Left lung (tissue), 10 donors: ENCODE results near the gene GCNT4. TPM values are rescaled to one million over a fixed set of nuclear protein-coding genes. Genes with fewer than 3 reads are reported as not detected.

Experiments
- ATAC-seq: fragments of 200-7000 bp; cut with Tn5 transposase; one replicate; pipeline ENCODE4 v1.9.1; 2020; ENCODE audit warnings: moderate library complexity
- DNase-seq, 4 donors: peaks; one replicate each; pipeline ENCODE4 v3.0.0-alpha.2; 2013 to 2020
- H3K27ac ChIP-seq, 2 donors: fragments of 200-600 bp; sonication (generic) in 1 of 2; one replicate each; pipeline versions ENCODE4 v1.5.0 to v1.8.0; 2020 to 2021
- H3K27me3 ChIP-seq, 2 donors: fragments of 200-600 bp; sonication (generic) in 1 of 2; one replicate each; pipeline versions ENCODE4 v1.5.0 to v1.8.0; 2020 to 2021
- H3K36me3 ChIP-seq, 2 donors: fragments of 200-600 bp; sonication (generic) in 1 of 2; one replicate each; pipeline versions ENCODE4 v1.5.0 to v1.8.0; 2020 to 2021
- H3K4me1 ChIP-seq, 2 donors: fragments of 200-600 bp; one replicate each; pipeline ENCODE4 v1.8.0; 2021
- H3K4me3 ChIP-seq, 2 donors: fragments of 200-600 bp; sonication (generic) in 1 of 2; one replicate each; pipeline versions ENCODE4 v1.5.0 to v1.8.0; 2020 to 2021; ENCODE audit warnings: mild to moderate bottlenecking in 1 of 2
- H3K9me3 ChIP-seq, 2 donors: fragments of 200-600 bp; sonication (generic) in 1 of 2; one replicate each; pipeline versions ENCODE4 v1.5.0 to v1.8.0; 2020 to 2021
- CTCF ChIP-seq, 2 donors: fragments of 200-600 bp; sonication (generic) in 1 of 2; IDR thresholded peaks; one replicate each; pipeline versions ENCODE4 v1.5.0 to v1.8.0; 2021; ENCODE audit warnings: antibody characterized with exemption in 2 of 2
- intact Hi-C, 2 donors: fragments of 100-400 bp; cut with DNase I; formaldehyde crosslinking; loops; one replicate each; pipeline versions ENCODE4 v1.11.2 to v1.14.2; 2022
- polyA plus RNA-seq, 6 donors: library from polyadenylated mRNA; unstranded; fragments of 120-200 nt; gene quantifications; one replicate each; pipeline ENCODE4 v1.2.1, GENCODE V29; 2013; ENCODE audit not compliant: insufficient read length in 6 of 6
- total RNA-seq, 2 donors: library from RNA; stranded (reverse); fragmentation: NEBNext Ultra II Directional; extraction: Animal tissue kit (Norgen Biotek cat#: 25700); gene quantifications; one replicate each; pipeline ENCODE4 v1.2.1, GENCODE V29; 2021
- donor health status: DM: no; HTN: yes; CAD: no.
- donor health status: DM: no; HTN: no; CAD: no.

Gene GCNT4
- total and polyA plus RNA-seq, 8 donors: 0.90 to 3.6 (median 1.1) TPM

GRCh38 chr5:75023368-75024159 lies 28.8 kb downstream of the GCNT4 start:
- intact Hi-C loops: no loop called here

GRCh38 chr5:75021800-75022199 lies 30.6 kb downstream of the GCNT4 start:
- intact Hi-C loops: no loop called here
- no peak overlapping the region for H3K27ac ChIP-seq
- no peaks in the 10 kb centered on the region for H3K4me1 ChIP-seq
- H3K27me3 ChIP-seq: no peaks in the 10 kb centered on the region
- TF ChIP-seq CTCF (IDR thresholded peaks at IDR 0.05): no peak
- no peaks in the 10 kb centered on the region for H3K36me3 ChIP-seq
- DNase-seq (no peak), ATAC-seq (no peak)
- no peak overlapping the region for H3K4me3 ChIP-seq
- H3K9me3 ChIP-seq: no peaks in the 10 kb centered on the region

More at GRCh38 chr5:75023368-75024159, 28.8 kb downstream of the GCNT4 start:
- no peaks in the 10 kb centered on the region for H3K36me3 ChIP-seq
- ATAC-seq (no peak), DNase-seq (no peak)
- no peaks in the 10 kb centered on the region for H3K27me3 ChIP-seq
- no peaks in the 10 kb centered on the region for H3K9me3 ChIP-seq
- no peak for TF ChIP-seq CTCF (IDR thresholded peaks at IDR 0.05)
- no peak overlapping the region for H3K4me3 ChIP-seq
- H3K27ac ChIP-seq: no peak overlapping the region
- H3K4me1 ChIP-seq: no peaks in the 10 kb centered on the region

- Histone ChIP-seq H3K27ac (no peak overlapping the region), H3K4me3 (no peak overlapping the region), H3K27me3 (no peaks in the 10 kb centered on the region), H3K4me1 (no peaks in the 10 kb centered on the region), H3K9me3 (no peaks in the 10 kb centered on the region), H3K36me3 (no peaks in the 10 kb centered on the region)
- intact Hi-C loops: no loop called here
- no peak for TF ChIP-seq CTCF (IDR thresholded peaks at IDR 0.05)
- DNase-seq (no peak), ATAC-seq (no peak)
These were observed 31.1 kb downstream of the GCNT4 start for GRCh38 chr5:75021219-75021618.

- Histone ChIP-seq H3K27me3 (no peaks in the 10 kb centered on the region), H3K4me3 (no peak overlapping the region), H3K27ac (no peak overlapping the region), H3K36me3 (no peaks in the 10 kb centered on the region), H3K4me1 (no peaks in the 10 kb centered on the region), H3K9me3 (no peaks in the 10 kb centered on the region)
- intact Hi-C loops: no loop called here
- ATAC-seq (no peak), DNase-seq (no peak)
- TF ChIP-seq CTCF (IDR thresholded peaks at IDR 0.05): no peak
These were observed 32.2 kb downstream of the GCNT4 start for GRCh38 chr5:75020016-75020656.

GRCh38 chr5:75018805-75019587 lies 33.4 kb downstream of the GCNT4 start:
- Histone ChIP-seq H3K9me3 (peaks cover 0 to 2% of the 10 kb centered on the region in 2 donors), H3K4me3 (no peak overlapping the region), H3K27ac (no peak overlapping the region), H3K36me3 (no peaks in the 10 kb centered on the region), H3K27me3 (no peaks in the 10 kb centered on the region), H3K4me1 (no peaks in the 10 kb centered on the region)
- intact Hi-C loops: no loop called here
- DNase-seq (no peak), ATAC-seq (no peak)
- no peak for TF ChIP-seq CTCF (IDR thresholded peaks at IDR 0.05)
